HG03457 (cell line): ENCODE results near the gene UPK3B.
"Not testable (repeated sequence)": the region's sequence is repeated elsewhere in the genome, so short reads cannot be mapped to it uniquely, and the experiment has no call there.

Source experiments
- ATAC-seq: cut with Tn5 transposase; IDR thresholded peaks from one replicate; pipeline ENCODE4 v1.9.1; 2021; ENCODE audit warnings: moderate number of reproducible peaks; ENCODE audit not compliant: unreplicated experiment

The UPK3B gene

GRCh38 chr7:76512941-76513816, 2.8 kb downstream of the UPK3B start:
- no peak for ATAC-seq

DNA sequence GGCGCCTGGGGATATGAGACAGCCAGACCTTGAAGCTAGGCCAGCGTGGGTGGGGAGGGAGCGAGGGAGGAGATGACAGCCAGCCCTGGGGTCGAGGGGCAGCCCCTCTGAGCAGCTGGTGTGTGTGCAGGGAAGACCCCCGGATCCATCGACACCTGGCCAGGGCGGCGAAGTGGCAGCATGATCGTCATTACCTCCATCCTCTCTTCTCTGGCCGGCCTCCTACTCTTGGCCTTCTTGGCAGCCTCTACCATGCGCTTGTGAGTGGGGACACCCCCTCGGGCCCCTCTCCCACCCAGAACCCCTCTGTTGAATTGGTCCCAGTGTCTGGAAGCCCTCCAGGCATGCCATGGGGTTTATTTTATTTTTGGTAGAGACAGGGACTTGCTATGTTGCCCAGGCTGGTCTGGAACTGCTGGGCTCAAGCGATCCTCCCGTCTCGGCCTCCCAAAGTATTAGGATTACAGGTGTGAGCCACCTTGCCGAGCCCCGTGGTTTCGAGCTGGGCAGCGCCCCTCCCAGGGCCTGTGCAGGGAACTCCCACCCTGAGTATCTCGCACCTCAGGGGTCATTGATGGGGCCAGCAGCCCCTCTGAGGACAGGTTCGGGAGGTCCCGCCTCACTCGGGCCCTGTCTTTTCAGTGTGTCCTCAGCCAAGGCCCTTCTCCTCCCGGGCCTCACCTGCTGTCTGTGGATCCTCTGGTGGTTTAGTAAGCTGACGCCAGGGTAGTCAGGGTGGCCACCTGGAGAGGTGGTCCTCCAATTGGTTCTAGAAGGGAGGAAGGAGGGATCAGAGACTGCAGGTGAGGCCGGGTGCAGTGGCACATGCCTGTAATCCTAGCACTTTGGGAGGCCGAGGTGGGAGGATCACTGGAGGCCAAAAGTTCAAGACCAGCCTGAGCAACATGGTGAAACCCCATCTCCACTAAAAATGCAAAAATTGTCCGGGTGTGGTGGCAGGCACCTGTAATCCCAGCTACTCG, 3.8 kb downstream of the UPK3B start:
- ATAC-seq, result no peak

GRCh38 chr7:76514926-76515771, 4.8 kb downstream of the UPK3B start:
- no peak for ATAC-seq

GRCh38 chr7:76515999-76516443, 5.7 kb downstream of the UPK3B start:
- no peak for ATAC-seq

DNA sequence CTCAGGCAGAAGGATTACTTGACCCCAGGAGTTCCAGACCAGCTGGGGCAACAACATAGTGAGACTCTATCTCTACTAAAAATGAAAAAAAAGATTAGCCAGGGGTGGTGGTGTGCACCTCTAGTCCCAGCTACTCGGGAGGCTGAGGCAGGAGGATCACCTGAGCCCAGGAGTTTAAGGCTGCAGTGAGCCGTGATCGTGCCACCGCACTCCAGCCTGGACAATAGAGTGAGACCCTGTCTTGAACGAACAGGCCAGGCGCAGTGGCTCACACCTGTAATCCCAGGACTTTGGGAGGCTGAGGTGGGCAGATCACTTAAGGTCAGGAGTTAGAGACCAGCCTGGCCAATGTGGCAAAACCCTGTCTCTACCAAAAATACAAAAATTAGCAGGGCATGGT, 6.6 kb downstream of the UPK3B start:
- not testable (repeated sequence) for ATAC-seq

DNA sequence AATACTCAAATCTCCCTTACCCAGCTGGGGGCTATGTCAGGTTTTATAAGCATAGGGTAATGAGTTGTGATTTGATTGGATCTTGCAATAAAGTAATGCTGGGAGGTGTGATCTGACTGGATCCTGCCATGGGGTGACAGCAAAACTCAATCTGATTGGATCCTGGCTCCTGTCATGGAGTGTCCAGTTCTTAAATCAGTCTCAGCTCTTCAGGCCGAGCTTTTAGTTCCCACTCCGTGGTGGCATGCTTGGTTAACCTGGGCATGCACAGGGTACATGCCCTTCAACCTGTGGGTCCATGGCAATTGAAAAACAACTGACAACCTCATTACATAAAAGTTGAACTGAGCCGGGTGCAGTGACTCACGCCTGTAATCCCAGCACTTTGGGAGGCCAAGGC, 15.8 kb downstream of the UPK3B start:
- not testable (repeated sequence) for ATAC-seq

GRCh38 chr7:76531643-76532042, 21.3 kb downstream of the UPK3B start:
- ATAC-seq, result not testable (repeated sequence)

GRCh38 chr7:76543197-76543596, 32.8 kb downstream of the UPK3B start, which contains the start of gene SPDYE16:
Gene SPDYE16, minus strand, starts transcription at chr7:76543297. Its CDS starts 1,838 bp downstream, at chr7:76541459.
- not testable (repeated sequence) for ATAC-seq

GRCh38 chr7:76549025-76549854, 38.9 kb downstream of the UPK3B start:
- ATAC-seq, result peak; percentile 99

DNA sequence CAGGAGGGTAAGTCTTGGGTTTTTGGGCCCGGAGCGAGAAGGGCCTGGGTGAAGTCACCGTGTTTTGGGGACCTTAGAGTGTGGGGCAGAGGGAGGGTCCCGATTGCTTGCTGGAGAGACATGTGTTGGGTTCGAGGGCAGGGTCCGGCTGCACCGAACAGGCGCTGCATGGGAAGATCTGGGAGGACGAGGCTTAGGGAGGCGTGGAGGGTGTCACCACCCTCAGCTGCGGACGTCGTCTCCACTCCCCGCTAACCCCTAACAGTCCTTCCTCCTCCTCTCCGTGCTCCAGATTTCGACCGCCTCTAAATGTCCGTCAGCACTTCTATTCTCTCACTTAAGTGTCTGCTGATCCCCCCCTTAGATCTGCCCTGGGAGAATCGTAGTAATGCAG, 39.5 kb downstream of the UPK3B start:
- not testable (repeated sequence) for ATAC-seq

- ATAC-seq, result not testable (repeated sequence)
These were observed 41.6 kb downstream of the UPK3B start for GRCh38 chr7:76551992-76552391.

DNA sequence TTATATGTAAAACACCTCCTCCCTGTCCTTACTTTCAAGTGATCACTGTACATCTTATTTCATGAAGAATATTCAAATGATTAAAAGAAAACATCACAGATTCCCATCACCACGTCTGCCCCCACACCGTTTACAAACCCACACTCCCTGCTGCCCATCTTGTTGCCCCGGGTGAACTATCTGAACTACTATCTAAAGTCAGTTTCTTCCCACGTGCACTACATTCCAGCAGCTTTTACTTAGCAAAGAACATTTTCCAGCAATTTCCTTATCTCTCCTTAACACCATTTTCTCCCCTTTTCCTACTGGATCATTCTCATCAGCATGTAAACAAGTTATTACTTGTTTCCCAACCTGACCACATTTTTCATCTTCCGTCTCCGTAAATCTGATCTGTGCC, 49.3 kb downstream of the UPK3B start:
- ATAC-seq, result not testable (repeated sequence)

DNA sequence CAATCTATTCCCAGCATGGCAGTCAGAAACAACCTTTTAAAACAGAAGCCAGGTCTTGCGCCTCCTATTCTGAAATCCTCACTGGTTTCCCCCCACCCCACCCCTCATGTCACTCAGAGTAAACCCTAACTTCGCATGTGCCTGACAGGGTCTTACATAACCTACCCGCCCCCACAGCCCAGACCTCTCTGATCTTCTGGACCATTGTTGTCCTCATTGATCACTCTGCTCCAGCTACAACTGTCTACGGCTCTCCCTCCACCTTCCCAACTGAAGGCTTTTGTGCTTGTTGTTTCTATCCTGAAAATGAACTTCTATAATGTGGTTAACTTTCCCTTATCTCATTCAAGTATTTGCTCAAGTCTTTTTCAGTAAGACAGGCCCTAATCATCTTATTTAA, 49.8 kb downstream of the UPK3B start:
- not testable (repeated sequence) for ATAC-seq

- ATAC-seq, result not testable (repeated sequence)
These were observed 51.0 kb downstream of the UPK3B start for GRCh38 chr7:76561342-76561741.

DNA sequence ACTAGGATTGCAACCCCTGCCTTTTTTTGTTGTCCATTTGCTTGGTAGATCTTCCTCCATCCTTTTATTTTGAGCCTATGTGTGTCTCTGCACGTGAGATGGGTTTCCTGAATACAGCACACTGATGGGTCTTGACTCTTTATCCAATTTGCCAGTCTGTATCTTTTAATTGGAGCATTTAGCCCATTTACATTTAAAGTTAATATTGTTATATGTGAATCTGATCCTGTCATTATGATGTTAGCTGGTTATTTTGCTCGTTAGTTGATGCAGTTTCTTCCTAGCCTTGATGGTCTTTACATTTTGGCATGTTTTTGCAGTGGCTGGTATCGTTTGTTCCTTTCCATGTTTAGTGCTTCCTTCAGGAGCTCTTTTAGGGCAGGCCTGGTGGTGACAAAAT, 54.6 kb downstream of the UPK3B start:
- not testable (repeated sequence) for ATAC-seq
